ENCODE data around the gene FARP2.

DNA sequence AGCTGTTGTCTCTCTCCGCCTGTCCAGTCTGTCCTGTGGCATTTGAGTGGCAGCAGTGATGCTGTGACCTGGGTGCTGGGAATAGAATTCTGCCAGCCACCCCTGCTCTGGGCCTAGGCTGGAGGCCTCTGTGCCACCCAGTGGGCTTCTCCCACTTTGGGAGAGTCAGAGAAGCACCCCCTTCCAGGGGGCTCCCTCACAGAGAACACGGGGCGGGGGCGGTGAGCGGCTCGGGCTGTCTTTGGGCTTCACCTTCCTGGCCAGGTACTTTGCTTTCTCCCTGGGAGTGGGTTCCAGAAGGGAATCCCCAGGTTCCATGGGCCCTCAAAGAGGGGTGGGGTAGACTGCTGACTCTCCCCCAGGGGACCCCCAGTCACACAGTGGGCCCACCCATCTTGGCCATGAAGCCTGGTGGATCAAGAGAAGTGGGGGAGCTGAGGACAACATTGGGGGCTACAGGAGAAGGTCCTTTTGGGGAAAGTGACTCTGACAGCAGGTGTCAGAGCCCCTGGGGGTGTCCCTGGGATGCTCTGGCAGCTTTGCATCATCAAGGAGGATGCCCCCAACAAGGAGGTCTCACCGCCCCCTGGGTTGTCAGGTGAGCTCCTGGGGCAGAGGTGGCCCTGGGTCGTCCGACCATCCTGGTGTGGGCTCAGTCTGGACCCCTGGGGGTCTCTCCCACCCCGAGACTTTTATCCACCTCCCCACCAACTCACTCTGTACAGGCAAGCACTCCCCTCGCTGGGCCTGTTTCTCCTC, 183.7 kb downstream of the FARP2 start:
- TF ChIP-seq, protein P1, sequence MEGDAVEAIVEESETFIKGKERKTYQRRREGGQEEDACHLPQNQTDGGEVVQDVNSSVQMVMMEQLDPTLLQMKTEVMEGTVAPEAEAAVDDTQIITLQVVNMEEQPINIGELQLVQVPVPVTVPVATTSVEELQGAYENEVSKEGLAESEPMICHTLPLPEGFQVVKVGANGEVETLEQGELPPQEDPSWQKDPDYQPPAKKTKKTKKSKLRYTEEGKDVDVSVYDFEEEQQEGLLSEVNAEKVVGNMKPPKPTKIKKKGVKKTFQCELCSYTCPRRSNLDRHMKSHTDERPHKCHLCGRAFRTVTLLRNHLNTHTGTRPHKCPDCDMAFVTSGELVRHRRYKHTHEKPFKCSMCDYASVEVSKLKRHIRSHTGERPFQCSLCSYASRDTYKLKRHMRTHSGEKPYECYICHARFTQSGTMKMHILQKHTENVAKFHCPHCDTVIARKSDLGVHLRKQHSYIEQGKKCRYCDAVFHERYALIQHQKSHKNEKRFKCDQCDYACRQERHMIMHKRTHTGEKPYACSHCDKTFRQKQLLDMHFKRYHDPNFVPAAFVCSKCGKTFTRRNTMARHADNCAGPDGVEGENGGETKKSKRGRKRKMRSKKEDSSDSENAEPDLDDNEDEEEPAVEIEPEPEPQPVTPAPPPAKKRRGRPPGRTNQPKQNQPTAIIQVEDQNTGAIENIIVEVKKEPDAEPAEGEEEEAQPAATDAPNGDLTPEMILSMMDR (IDR thresholded peaks at IDR 0.05): no peak
- TF ChIP-seq ZFX (IDR thresholded peaks at IDR 0.05; ENCODE audit: borderline replicate concordance): no peak
